ENCODE data around the gene ADAMTS2.

The ADAMTS2 gene

GRCh38 chr5:179306191-179307012 lies 38.9 kb downstream of the ADAMTS2 start:
- ATAC-seq (ENCODE audit: insufficient read depth, low read depth) (no peak), DNase-seq (no peak)
- Histone ChIP-seq H3K27ac (ENCODE audit: low read length) (no peak overlapping the region), H2AFZ (ENCODE audit: low read depth, low read length) (no peak overlapping the region), H3K27me3 (ENCODE audit: insufficient read depth, low read length, poor library complexity) (no peaks in the 10 kb centered on the region), H4K20me1 (ENCODE audit: insufficient read depth, low read length) (no peaks in the 10 kb centered on the region), H3K36me3 (ENCODE audit: insufficient read depth, low read length) (no peaks in the 10 kb centered on the region), H3K79me2 (ENCODE audit: insufficient read depth, low read length) (no peaks in the 10 kb centered on the region), H3K4me2 (ENCODE audit: insufficient read depth, low read length) (no peak overlapping the region), H3K4me3 (ENCODE audit: low read depth in 1 of 2, low read length in 2 of 2) (no peak overlapping the region), H3K4me1 (ENCODE audit: insufficient read depth, low read length) (no peaks in the 10 kb centered on the region), H3K9ac (ENCODE audit: low read depth, low read length) (no peak overlapping the region), H3K9me3 (ENCODE audit: insufficient read depth, low read length, severe bottlenecking) (peaks cover 6% of the 10 kb centered on the region)
- TF ChIP-seq EZH2 (IDR thresholded peaks at IDR 0.05; ENCODE audit: borderline replicate concordance, low read depth, low read length, severe bottlenecking) (no peak), CTCF (IDR thresholded peaks at IDR 0.05; ENCODE audit: borderline replicate concordance, extremely low read depth, low read length, poor library complexity, severe bottlenecking) (no peak)

- no peak overlapping the region for H3K4me2 ChIP-seq (ENCODE audit: insufficient read depth, low read length)
- H2AFZ ChIP-seq (ENCODE audit: low read depth, low read length), result no peak overlapping the region
- H3K79me2 ChIP-seq (ENCODE audit: insufficient read depth, low read length), result no peaks in the 10 kb centered on the region
- ATAC-seq (ENCODE audit: insufficient read depth, low read depth) (no peak), DNase-seq (no peak)
- peaks cover 6% of the 10 kb centered on the region for H3K9me3 ChIP-seq (ENCODE audit: insufficient read depth, low read length, severe bottlenecking)
- no peaks in the 10 kb centered on the region for H3K4me1 ChIP-seq (ENCODE audit: insufficient read depth, low read length)
- H3K27ac ChIP-seq (ENCODE audit: low read length), result no peak overlapping the region
- no peak overlapping the region for H3K9ac ChIP-seq (ENCODE audit: low read depth, low read length)
- H3K36me3 ChIP-seq (ENCODE audit: insufficient read depth, low read length), result no peaks in the 10 kb centered on the region
- H4K20me1 ChIP-seq (ENCODE audit: insufficient read depth, low read length), result no peaks in the 10 kb centered on the region
- TF ChIP-seq EZH2 (IDR thresholded peaks at IDR 0.05; ENCODE audit: borderline replicate concordance, low read depth, low read length, severe bottlenecking) (no peak), CTCF (IDR thresholded peaks at IDR 0.05; ENCODE audit: borderline replicate concordance, extremely low read depth, low read length, poor library complexity, severe bottlenecking) (no peak)
- H3K4me3 ChIP-seq (ENCODE audit: low read depth in 1 of 2, low read length in 2 of 2), result no peak overlapping the region
- H3K27me3 ChIP-seq (ENCODE audit: insufficient read depth, low read length, poor library complexity), result no peaks in the 10 kb centered on the region
Measured at GRCh38 chr5:179304871-179305270, 40.4 kb downstream of the ADAMTS2 start.

- H3K27ac ChIP-seq (ENCODE audit: low read length), result no peak overlapping the region
- ATAC-seq (ENCODE audit: insufficient read depth, low read depth) (no peak), DNase-seq (no peak)
- no peaks in the 10 kb centered on the region for H3K79me2 ChIP-seq (ENCODE audit: insufficient read depth, low read length)
- no peak overlapping the region for H3K4me2 ChIP-seq (ENCODE audit: insufficient read depth, low read length)
- no peaks in the 10 kb centered on the region for H3K36me3 ChIP-seq (ENCODE audit: insufficient read depth, low read length)
- H2AFZ ChIP-seq (ENCODE audit: low read depth, low read length), result no peak overlapping the region
- TF ChIP-seq CTCF (IDR thresholded peaks at IDR 0.05; ENCODE audit: borderline replicate concordance, extremely low read depth, low read length, poor library complexity, severe bottlenecking) (no peak), EZH2 (IDR thresholded peaks at IDR 0.05; ENCODE audit: borderline replicate concordance, low read depth, low read length, severe bottlenecking) (no peak)
- no peaks in the 10 kb centered on the region for H4K20me1 ChIP-seq (ENCODE audit: insufficient read depth, low read length)
- peaks cover 6% of the 10 kb centered on the region for H3K9me3 ChIP-seq (ENCODE audit: insufficient read depth, low read length, severe bottlenecking)
- no peak overlapping the region for H3K9ac ChIP-seq (ENCODE audit: low read depth, low read length)
- no peak overlapping the region for H3K4me3 ChIP-seq (ENCODE audit: low read depth in 1 of 2, low read length in 2 of 2)
- no peaks in the 10 kb centered on the region for H3K4me1 ChIP-seq (ENCODE audit: insufficient read depth, low read length)
- H3K27me3 ChIP-seq (ENCODE audit: insufficient read depth, low read length, poor library complexity), result no peaks in the 10 kb centered on the region
Measured at GRCh38 chr5:179304466-179304865, 40.8 kb downstream of the ADAMTS2 start.

Data from DND-41 (cell line).